Urothelium cell line (cell line): Measurements from ENCODE around the gene SMYD4.
A peak's percentile ranks its signal among the peaks of the same experiment; 100 is the strongest.
"Not testable (repeated sequence)": the region's sequence is repeated elsewhere in the genome, so short reads cannot be mapped to it uniquely, and the experiment has no call there.

Experiments used
- DNase-seq: peaks from one replicate; pipeline ENCODE4 v3.0.0; 2011; ENCODE audit warnings: low spot score, mixed read lengths
- FAIRE-seq: peaks from 2 replicates; lab custom pipeline; 2011; peaks lifted over from hg19 to GRCh38; lab: Jason Lieb, UNC

SMYD4 gene, protein sequence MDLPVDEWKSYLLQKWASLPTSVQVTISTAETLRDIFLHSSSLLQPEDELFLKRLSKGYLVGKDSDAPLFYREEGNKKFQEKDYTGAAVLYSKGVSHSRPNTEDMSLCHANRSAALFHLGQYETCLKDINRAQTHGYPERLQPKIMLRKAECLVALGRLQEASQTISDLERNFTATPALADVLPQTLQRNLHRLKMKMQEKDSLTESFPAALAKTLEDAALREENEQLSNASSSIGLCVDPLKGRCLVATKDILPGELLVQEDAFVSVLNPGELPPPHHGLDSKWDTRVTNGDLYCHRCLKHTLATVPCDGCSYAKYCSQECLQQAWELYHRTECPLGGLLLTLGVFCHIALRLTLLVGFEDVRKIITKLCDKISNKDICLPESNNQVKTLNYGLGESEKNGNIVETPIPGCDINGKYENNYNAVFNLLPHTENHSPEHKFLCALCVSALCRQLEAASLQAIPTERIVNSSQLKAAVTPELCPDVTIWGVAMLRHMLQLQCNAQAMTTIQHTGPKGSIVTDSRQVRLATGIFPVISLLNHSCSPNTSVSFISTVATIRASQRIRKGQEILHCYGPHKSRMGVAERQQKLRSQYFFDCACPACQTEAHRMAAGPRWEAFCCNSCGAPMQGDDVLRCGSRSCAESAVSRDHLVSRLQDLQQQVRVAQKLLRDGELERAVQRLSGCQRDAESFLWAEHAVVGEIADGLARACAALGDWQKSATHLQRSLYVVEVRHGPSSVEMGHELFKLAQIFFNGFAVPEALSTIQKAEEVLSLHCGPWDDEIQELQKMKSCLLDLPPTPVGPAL

DNA sequence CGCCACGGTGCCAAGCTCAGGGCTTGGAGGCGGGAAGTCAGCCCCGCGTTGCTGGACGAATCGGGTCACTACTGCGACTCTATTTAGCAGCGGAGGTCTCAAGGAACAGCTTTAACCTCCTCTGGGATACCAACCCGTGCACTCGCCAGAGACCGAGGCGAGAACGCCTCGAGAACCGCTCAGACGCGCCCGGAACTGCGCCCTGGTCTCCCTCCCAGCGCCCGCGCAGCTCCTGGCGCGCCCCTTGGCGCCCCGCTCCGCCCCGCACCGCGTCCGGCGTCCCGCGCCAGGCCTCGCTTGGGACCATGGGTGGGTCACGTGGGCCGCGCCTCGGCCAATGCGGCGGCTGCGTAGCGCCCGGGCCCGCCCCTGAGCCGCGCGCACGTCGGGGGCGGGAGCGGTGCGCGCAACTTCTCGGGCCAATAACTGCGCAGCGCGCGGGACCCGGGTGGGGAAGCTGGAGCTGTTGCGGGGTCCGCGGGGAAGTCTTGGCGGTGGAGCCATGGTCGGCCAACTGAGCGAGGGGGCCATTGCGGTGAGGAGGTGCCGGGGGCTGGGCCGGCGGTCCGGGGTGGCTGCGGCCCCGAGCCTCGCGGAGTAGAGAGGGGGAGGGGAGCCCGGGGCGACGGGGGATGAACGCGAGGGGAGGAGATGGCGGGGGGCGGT is at the start of gene SMYD4, which contains the start of gene RPA1:
Gene SMYD4 (minus strand): TSS at position 311 of the 666 bp plus-strand sequence. CDS start 1,908 bp downstream, outside the sequence.
Gene RPA1 (plus strand): TSS at position 414 of the 666 bp plus-strand sequence. CDS start 89 bp downstream, at position 503.
- FAIRE-seq (peak; percentile 77), DNase-seq (peak; percentile 94)

- DNase-seq = no peak
- FAIRE-seq = no peak
Measured at GRCh38 chr17:1878419-1879121, 48.9 kb upstream of the SMYD4 start.

DNA sequence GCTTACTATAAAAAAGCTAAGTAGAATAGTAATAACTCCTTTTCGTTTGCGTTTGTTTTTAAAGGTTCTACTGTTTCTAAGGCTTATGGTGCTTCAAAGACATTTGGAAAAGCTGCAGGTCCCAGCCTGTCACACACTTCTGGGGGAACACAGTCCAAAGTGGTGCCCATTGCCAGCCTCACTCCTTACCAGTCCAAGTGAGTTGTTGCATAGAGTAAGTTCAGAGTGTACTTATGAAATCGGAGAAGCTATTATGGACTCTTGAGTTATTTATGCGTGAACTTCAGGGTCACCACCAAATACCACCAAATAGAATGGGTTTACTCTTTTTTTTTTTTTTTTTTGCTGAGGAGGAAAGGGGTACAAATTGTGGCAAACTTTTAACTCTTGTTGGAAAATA is 45.9 kb upstream of the SMYD4 start:
- FAIRE-seq (no peak), DNase-seq (no peak)

DNA sequence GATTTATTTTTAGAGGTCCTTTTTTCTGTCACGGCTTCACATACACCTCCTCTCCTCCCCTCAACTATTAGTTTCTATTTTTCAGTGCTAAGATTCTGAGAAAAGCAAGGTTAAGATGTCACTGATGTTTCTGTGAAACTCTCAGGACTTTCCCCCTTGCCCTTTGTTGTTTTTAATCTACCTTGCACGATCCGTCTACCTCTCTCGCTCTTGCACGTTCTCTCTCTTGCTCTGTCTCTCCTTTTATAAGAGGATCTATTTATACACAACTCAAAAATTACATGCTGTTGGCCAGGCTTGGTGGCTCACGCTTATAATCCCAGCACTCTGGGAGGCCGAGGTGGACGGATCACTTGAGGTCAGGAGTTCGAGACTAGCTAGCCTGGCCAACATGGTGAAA is 43.7 kb upstream of the SMYD4 start:
- no peak for DNase-seq
- no peak for FAIRE-seq

GRCh38 chr17:1872976-1873375 is 43.3 kb upstream of the SMYD4 start:
- FAIRE-seq (no peak), DNase-seq (no peak)

- FAIRE-seq = no peak
- no peak for DNase-seq
Measured at GRCh38 chr17:1872254-1872653, 42.6 kb upstream of the SMYD4 start.

DNA sequence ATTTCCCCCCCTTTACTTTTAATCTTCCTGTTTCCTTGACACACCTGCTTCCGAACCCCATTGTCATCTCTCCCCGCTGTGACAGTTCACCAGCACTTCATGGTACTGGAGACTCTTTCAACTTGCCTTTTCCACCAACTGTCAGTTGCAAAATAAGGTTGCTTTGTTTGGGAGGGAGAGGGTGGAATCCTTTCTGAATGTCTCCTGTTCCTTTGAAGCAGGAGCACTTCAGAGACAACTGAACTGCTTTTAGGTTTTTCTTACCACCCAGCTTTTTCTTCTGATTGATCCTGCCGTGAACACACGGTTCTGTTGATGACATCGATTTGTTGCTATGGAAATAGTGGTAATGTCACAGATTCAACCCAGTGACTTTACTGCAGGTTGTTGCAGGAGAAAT is 42.1 kb upstream of the SMYD4 start:
- no peak for DNase-seq
- no peak for FAIRE-seq

GRCh38 chr17:1870592-1870991 is 40.9 kb upstream of the SMYD4 start:
- no peak for FAIRE-seq
- DNase-seq = no peak

GRCh38 chr17:1868090-1868489 is 38.4 kb upstream of the SMYD4 start:
- no peak for FAIRE-seq
- no peak for DNase-seq

GRCh38 chr17:1867307-1867706 is 37.6 kb upstream of the SMYD4 start:
- no peak for DNase-seq
- no peak for FAIRE-seq

DNA sequence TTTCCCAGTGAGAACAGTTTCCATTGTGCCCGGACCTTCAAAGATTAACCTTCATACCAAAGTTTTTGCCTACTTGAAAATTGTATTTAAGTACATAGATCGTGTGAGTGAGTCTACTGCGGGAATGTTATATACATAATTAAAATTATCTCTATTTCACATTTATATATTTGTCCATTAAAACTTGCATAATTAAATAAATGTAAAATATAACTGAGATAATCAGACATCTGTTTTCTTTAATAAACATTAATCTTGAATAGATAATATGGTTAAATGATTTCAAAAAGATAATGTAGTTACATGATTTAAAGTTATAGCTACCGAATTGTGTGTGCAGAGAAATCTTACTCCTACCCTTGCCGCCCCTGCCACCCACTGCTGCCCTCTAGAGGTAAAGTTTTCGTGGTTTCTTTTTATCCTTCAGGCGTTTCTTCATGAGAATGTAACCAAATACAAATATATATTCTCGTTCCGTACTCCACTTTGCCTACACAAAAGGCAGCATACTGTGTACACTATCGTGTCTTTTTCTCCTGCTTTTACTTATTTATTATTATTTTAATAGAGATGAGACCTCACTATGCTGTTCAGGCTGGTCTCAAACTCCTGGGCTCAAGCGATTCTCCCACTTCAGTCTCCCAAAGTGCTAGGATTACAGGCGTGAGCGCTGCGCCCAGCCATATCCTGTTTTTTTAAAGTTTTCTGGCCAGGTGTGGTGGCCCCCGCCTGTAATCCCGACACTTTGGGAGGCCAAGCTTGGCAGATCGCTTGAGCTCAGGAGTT is 35.7 kb upstream of the SMYD4 start:
- DNase-seq (peak; percentile 47), FAIRE-seq (no peak)

GRCh38 chr17:1861391-1862010 is 31.8 kb upstream of the SMYD4 start:
- FAIRE-seq (no peak), DNase-seq (no peak)

DNA sequence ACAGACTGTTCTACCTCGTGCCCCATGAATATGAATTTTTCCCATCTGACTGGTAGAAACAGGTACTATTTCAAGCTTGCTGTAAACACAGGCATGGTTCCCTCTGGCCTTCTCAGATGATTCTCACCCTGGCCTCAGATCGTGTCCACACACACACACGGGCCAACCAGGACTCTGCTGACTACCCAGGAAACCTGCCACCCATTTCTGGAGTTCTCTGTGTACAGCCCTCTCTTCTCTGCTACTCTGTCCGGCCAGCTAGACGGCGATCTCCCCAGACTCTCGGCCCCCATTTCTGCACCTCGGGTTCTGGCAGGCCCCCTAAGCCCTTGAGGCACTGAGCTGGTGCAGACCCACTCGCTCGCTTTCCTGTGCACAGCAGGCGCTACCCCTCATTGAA is 31.3 kb upstream of the SMYD4 start:
- DNase-seq (no peak), FAIRE-seq (no peak)

DNA sequence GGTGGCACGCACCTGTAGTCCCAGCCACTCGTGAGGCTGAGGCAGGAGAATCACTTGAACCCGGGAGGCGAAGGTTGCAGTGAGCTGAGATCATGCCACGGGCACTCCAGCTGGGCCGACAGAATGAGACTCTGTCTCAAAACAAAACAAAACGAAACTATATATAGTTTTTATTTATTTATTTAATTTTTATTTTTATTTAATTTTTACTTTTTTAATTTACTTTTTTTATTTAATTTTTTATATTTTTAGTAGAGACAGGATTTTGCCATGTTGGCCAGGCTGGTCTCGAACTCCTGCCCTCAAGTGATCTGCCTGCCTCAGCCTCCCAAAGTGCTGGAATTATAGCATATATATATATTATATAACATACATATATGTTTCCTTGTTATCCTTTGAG is 26.8 kb upstream of the SMYD4 start:
- not testable (repeated sequence) for DNase-seq, FAIRE-seq

- FAIRE-seq (no peak), DNase-seq (no peak)
Measured at GRCh38 chr17:1853698-1854097, 24.0 kb upstream of the SMYD4 start.

GRCh38 chr17:1852327-1852726 is 22.6 kb upstream of the SMYD4 start:
- FAIRE-seq = no peak
- no peak for DNase-seq

DNA sequence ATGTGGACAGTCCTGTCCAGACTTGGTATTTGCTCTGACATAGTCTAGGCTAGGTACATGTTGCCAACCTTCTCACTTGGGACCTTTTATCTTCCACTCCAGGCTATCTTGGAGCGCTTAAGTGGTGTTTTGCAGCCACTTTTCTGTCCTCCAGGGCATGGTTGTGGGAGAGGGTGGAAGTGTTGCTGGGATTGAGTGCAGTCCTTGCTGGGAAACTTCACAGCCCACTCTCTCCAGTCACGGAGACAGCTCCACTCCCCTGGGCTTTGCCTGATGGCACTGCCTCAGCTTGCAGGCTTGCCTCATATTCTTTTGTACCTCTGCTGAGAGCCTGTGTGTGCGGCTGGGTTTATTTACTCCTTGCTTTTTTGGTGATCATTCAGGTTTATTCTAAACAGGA is 17.5 kb upstream of the SMYD4 start:
- FAIRE-seq (no peak), DNase-seq (no peak)

DNA sequence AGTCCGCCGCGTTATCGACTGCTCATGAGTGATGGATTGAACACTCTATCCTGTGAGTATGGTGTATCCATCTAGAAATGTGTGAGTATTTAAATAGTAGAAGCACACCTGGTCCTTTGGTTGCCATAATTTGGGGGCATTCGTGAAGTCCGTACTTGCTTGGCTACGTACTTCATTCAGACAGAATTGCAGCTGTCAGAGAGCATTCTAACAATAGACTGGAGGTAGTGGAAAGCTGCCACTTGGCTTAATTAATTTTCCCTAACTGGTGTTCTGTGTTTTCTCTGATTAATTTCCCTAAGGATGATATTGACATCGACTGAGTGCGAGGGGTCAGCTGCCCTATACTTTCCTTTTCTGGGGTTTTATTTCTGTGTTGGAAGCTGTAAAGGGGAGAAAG is 14.2 kb upstream of the SMYD4 start:
- FAIRE-seq (no peak), DNase-seq (no peak)

GRCh38 chr17:1839516-1839915 is 9.8 kb upstream of the SMYD4 start:
- no peak for FAIRE-seq

More at GRCh38 chr17:1839516-1839915, 9.8 kb upstream of the SMYD4 start:
- DNase-seq = no peak
